Measurements from ENCODE around the gene CCR7. TPM values are rescaled to one million over a fixed set of nuclear protein-coding genes. Genes with fewer than 3 reads are reported as not detected.

Gene CCR7
- total RNA-seq, 1 experiment from 2014 or later, result 0.57 TPM

DNA sequence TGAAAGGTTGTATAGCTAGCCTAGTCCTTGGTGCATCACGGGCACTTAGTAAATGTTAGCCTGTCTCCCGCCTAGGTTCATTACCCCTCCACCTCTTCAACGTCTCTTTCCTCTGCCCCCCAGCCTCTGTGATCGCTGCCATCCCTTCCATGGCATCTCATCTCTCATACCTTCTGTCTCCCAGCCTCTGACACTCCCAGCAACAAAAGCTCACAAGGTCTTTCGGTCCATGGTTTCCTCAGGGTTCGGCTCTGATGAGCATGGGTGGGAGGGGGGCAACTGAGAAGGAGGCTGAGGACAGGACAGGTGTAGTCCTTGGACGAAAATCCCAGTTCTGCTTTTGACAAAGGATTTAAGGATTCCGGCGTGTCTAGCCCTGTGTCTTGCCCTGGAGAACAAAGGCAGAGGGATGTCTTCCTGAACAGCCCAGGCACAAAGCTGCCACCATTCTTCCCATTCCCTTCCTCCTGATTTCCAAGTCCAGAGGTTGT is 16.7 kb downstream of the CCR7 start:
- ChIA-PET CTCF (interaction anchor here (0.9 to 5.4 kb wide), 14 partner anchors 8 to 194 kb away, joined by 3 to 44 read pairs (median 4); no protein-coding TSS in a partner anchor), POLR2A (interaction anchor here (0.6 kb wide), 1 partner anchor 32 kb away, joined by 4 read pairs; no protein-coding TSS in a partner anchor)
- Mint-ChIP-seq H3K4me1 (peaks cover 22% of the 10 kb centered on the region), H3K27me3 (ENCODE audit: low read depth) (no peaks in the 10 kb centered on the region), H3K4me3 (no peak overlapping the region), H3K9me3 (no peaks in the 10 kb centered on the region), H3K27ac (peak overlapping the region; percentile 65; the same call in 1 of the 2 replicates), H3K36me3 (no peaks in the 10 kb centered on the region)
- TF ChIP-seq GTF2I (CRISPR knock-in tag; conservative IDR thresholded peaks at IDR 0.05) (no peak), TEAD1 (CRISPR knock-in tag; IDR thresholded peaks at IDR 0.05) (no peak), ZNF138 (CRISPR knock-in tag; conservative IDR thresholded peaks at IDR 0.05) (no peak), AFF4 (CRISPR knock-in tag; IDR thresholded peaks at IDR 0.05; ENCODE audit: borderline replicate concordance) (no peak), NR1H2 (CRISPR knock-in tag; IDR thresholded peaks at IDR 0.05) (no peak), CREB1 (CRISPR knock-in tag; IDR thresholded peaks at IDR 0.05) (no peak), ESRRA (CRISPR knock-in tag; IDR thresholded peaks at IDR 0.05; ENCODE audit: borderline replicate concordance) (no peak), NR2C2 (CRISPR knock-in tag; IDR thresholded peaks at IDR 0.05) (no peak), ZNF219 (CRISPR knock-in tag; IDR thresholded peaks at IDR 0.05; ENCODE audit: borderline replicate concordance) (no peak), FOXK1 (CRISPR knock-in tag; IDR thresholded peaks at IDR 0.05) (no peak), USF2 (CRISPR knock-in tag; IDR thresholded peaks at IDR 0.05) (no peak), ZSCAN18 (CRISPR knock-in tag; IDR thresholded peaks at IDR 0.05) (no peak)
- TF ChIP-seq, protein P1, sequence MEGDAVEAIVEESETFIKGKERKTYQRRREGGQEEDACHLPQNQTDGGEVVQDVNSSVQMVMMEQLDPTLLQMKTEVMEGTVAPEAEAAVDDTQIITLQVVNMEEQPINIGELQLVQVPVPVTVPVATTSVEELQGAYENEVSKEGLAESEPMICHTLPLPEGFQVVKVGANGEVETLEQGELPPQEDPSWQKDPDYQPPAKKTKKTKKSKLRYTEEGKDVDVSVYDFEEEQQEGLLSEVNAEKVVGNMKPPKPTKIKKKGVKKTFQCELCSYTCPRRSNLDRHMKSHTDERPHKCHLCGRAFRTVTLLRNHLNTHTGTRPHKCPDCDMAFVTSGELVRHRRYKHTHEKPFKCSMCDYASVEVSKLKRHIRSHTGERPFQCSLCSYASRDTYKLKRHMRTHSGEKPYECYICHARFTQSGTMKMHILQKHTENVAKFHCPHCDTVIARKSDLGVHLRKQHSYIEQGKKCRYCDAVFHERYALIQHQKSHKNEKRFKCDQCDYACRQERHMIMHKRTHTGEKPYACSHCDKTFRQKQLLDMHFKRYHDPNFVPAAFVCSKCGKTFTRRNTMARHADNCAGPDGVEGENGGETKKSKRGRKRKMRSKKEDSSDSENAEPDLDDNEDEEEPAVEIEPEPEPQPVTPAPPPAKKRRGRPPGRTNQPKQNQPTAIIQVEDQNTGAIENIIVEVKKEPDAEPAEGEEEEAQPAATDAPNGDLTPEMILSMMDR (IDR thresholded peaks at IDR 0.05), result no peak
- DNase-seq (ENCODE audit: low spot score), result no peak
- ATAC-seq, result no peak

- Mint-ChIP-seq H3K4me1 (peaks cover 26% of the 10 kb centered on the region), H3K27me3 (ENCODE audit: low read depth) (no peaks in the 10 kb centered on the region), H3K9me3 (no peaks in the 10 kb centered on the region), H3K27ac (peak overlapping the region; percentile 65; the same call in 1 of the 2 replicates), H3K4me3 (no peak overlapping the region), H3K36me3 (no peaks in the 10 kb centered on the region)
- no peak for ATAC-seq
- POLR2A ChIA-PET, result interaction anchor here (0.6 kb wide), 1 partner anchor 33 kb away, joined by 4 read pairs; no protein-coding TSS in a partner anchor
- CTCF ChIA-PET, result interaction anchor here (0.9 to 5.4 kb wide), 11 partner anchors 9 to 193 kb away, joined by 3 to 44 read pairs (median 4); no protein-coding TSS in a partner anchor
- TF ChIP-seq TEAD1 (CRISPR knock-in tag; IDR thresholded peaks at IDR 0.05) (no peak), ZNF121 (CRISPR knock-in tag; IDR thresholded peaks at IDR 0.05) (no peak), RORB (CRISPR knock-in tag; IDR thresholded peaks at IDR 0.05) (no peak), SOX15 (CRISPR knock-in tag; IDR thresholded peaks at IDR 0.05) (no peak), AFF4 (CRISPR knock-in tag; IDR thresholded peaks at IDR 0.05; ENCODE audit: borderline replicate concordance) (no peak), SMAD4 (CRISPR knock-in tag; IDR thresholded peaks at IDR 0.05) (no peak), ZNF138 (CRISPR knock-in tag; conservative IDR thresholded peaks at IDR 0.05) (no peak), ZNF219 (CRISPR knock-in tag; IDR thresholded peaks at IDR 0.05; ENCODE audit: borderline replicate concordance) (no peak), EMX1 (CRISPR knock-in tag; IDR thresholded peaks at IDR 0.05) (no peak), HMGA2 (CRISPR knock-in tag; IDR thresholded peaks at IDR 0.05) (no peak), JUN (CRISPR knock-in tag; IDR thresholded peaks at IDR 0.05) (no peak), ZNF671 (CRISPR knock-in tag; IDR thresholded peaks at IDR 0.05) (no peak)
- TF ChIP-seq, protein P2, sequence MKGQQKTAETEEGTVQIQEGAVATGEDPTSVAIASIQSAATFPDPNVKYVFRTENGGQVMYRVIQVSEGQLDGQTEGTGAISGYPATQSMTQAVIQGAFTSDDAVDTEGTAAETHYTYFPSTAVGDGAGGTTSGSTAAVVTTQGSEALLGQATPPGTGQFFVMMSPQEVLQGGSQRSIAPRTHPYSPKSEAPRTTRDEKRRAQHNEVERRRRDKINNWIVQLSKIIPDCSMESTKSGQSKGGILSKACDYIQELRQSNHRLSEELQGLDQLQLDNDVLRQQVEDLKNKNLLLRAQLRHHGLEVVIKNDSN (CRISPR knock-in tag; IDR thresholded peaks at IDR 0.05), result no peak
- no peak for DNase-seq (ENCODE audit: low spot score)
Observed at GRCh38 chr17:40547785-40548478, 17.3 kb downstream of the CCR7 start.
